ENCODE results near the gene ATF6B.

DNA sequence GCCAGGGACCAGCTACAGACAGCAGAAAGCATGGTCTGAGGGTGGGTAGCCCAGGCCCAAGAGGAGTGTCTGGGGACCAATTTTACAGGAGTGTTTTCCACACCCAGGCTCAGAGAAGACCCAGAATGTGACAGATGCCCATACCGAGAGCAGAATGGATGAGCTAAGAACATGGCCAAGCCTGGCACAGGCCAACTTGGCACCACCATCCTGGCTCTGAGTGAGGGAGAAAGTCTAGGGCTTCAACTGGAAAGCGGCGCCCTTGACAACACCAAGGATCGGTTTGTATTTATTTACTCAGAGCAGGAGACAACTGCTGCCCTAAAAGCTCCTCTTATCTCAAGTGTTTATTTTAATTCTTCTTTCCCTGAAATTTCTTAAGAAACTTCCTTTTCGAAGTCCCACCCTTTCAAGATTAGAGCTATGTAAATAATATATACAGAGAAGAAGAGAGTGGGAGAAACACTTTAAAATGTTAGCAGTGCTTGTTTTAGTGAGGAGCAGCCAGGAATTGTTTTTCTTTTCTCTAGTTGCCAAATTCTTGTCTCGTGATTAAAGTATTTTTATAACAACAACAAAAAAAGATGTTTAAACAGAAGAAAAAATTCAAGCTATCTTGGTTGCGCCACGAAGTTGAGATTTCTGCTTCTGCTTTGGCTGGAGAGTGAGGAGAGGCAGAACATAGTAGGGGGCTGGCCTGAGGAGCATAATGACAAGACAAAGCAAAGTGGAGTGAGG lies 35.1 kb downstream of the ATF6B start:
- TF ChIP-seq EZH2 (IDR thresholded peaks at IDR 0.05; ENCODE audit: insufficient read depth, poor library complexity, severe bottlenecking) (no peak), EZH2phosphoT487 (IDR thresholded peaks at IDR 0.05; ENCODE audit: insufficient read depth, low read depth) (no peak)

All from GM23248 (cell line).